C4-2B (cell line): ENCODE measurements around the gene HEPHL1.

ENCODE experiments used
- CTCF ChIP-seq: fragments of 450-650 bp; conservative IDR thresholded peaks from 2 replicates; pipeline ENCODE4 v1.5.1; 2017; ENCODE audit warnings: mild to moderate bottlenecking
- ZFX ChIP-seq: fragments of 450-650 bp; IDR thresholded peaks from 2 replicates; pipeline ENCODE4 v1.6.1; 2017

GRCh38 chr11:94024547-94024946, 3.4 kb downstream of the HEPHL1 start:
- TF ChIP-seq CTCF (no peak), ZFX (no peak)
